Endodermal cell (in vitro differentiated cells): ENCODE measurements around the gene MYRIP. TPM values are rescaled to one million over a fixed set of nuclear protein-coding genes. Genes with fewer than 3 reads are reported as not detected.

Experiments used
- DNase-seq: peaks from one replicate; pipeline ENCODE4 v3.0.0-alpha.2; 2017
- H3K27ac ChIP-seq: 2 replicates; pipeline ENCODE4 v1.5.1; 2013; ENCODE audit warnings: mild to moderate bottlenecking, low read depth, low read length, moderate library complexity
- H3K27me3 ChIP-seq: 2 replicates; pipeline ENCODE4 v1.6.1; 2013; ENCODE audit warnings: mild to moderate bottlenecking, low read length, moderate library complexity; ENCODE audit not compliant: insufficient read depth, control insufficient read depth, poor library complexity, severe bottlenecking
- H3K36me3 ChIP-seq: 2 replicates; pipeline ENCODE4 v1.7.0; 2013; ENCODE audit warnings: mild to moderate bottlenecking, low read length, moderate library complexity; ENCODE audit not compliant: control insufficient read depth, insufficient read depth
- H3K4me1 ChIP-seq: one replicate; pipeline ENCODE4 v1.7.0; 2013; ENCODE audit warnings: low read length; ENCODE audit not compliant: control insufficient read depth, insufficient read depth
- H3K4me3 ChIP-seq: 2 replicates; pipeline ENCODE4 v1.5.1; 2013; ENCODE audit warnings: mild to moderate bottlenecking, low read length, moderate library complexity
- H3K9ac ChIP-seq: 2 replicates; pipeline ENCODE4 v1.6.1; 2013; ENCODE audit warnings: mild to moderate bottlenecking, low read length, moderate library complexity; ENCODE audit not compliant: poor library complexity, severe bottlenecking; ENCODE audit errors: extremely low read depth
- H3K9me3 ChIP-seq: 2 replicates; pipeline ENCODE4 v1.6.1; 2013; ENCODE audit warnings: mild to moderate bottlenecking, low read length, moderate library complexity; ENCODE audit not compliant: control insufficient read depth
- H3K27ac Mint-ChIP-seq: 2 replicates; pipeline ENCODE4 v1.8.0; 2020; ENCODE audit warnings: mixed read lengths
- H3K27me3 Mint-ChIP-seq: 2 replicates; pipeline ENCODE4 v1.8.0; 2021; ENCODE audit warnings: mild to moderate bottlenecking, mixed read lengths; ENCODE audit not compliant: insufficient read depth
- H3K36me3 Mint-ChIP-seq: 2 replicates; pipeline ENCODE4 v1.8.0; 2020; ENCODE audit warnings: low read depth, mixed read lengths
- H3K4me1 Mint-ChIP-seq: 2 replicates; pipeline ENCODE4 v1.8.0; 2020; ENCODE audit warnings: mixed read lengths
- H3K4me3 Mint-ChIP-seq: 2 replicates; pipeline ENCODE4 v1.8.0; 2020; ENCODE audit warnings: mild to moderate bottlenecking, moderate library complexity, mixed read lengths
- H3K9me3 Mint-ChIP-seq: 2 replicates; pipeline ENCODE4 v1.8.0; 2020; ENCODE audit warnings: mild to moderate bottlenecking, mixed read lengths
- WGBS, 2 experiments: methylation state at CpG; one replicate each; pipeline versions ENCODE4 v1.1.5 to v1.1.7; 2013; ENCODE audit warnings: missing lambda C conversion rate in 2 of 2, mixed read lengths in 1 of 2; ENCODE audit not compliant: insufficient coverage in 1 of 2, insufficient read length in 1 of 2; 5-methylcytosine and 5-hydroxymethylcytosine counted together
- total RNA-seq, 2 donors: library from RNA; stranded (reverse); fragmentation: NEBNext Ultra II Directional in 1 of 2; extraction: Animal tissue kit (Norgen Biotek cat#: 25700) in 1 of 2; gene quantifications; 2 replicates in 1 of 2; 3 replicates in 1 of 2; pipeline ENCODE4 v1.2.1, GENCODE V29; 2021
- TF ChIP-seq, protein P1 (sequence below): fragments of 200-600 bp; sonication (generic); conservative IDR thresholded peaks from 2 replicates; pipeline ENCODE4 v1.5.0; 2021; ENCODE audit warnings: antibody characterized with exemption, mild to moderate bottlenecking

The MYRIP gene
- total RNA-seq, 2 donors from 2014 or later, result 4.3 to 4.6 TPM

DNA sequence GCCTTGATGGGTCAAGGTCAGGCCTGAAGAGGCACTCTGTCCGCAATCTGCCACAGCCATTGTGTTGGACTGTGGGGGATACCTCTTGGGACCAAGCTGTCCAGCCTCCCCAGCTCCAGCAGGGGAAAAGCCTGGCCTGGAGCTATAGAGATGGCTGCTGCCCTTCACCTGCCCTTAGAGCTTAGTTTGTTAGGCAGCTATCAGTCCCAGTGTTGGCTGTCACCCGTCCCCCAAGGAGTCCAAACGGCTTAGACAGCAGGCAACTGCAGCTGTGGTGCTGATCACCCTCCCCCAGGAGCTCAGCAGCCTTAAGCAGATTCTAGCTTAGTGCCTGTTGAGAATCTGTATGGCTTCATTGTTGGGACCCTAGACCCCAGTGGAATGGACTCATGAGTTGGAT lies 180.3 kb downstream of the MYRIP start:
- TF ChIP-seq, protein P1, sequence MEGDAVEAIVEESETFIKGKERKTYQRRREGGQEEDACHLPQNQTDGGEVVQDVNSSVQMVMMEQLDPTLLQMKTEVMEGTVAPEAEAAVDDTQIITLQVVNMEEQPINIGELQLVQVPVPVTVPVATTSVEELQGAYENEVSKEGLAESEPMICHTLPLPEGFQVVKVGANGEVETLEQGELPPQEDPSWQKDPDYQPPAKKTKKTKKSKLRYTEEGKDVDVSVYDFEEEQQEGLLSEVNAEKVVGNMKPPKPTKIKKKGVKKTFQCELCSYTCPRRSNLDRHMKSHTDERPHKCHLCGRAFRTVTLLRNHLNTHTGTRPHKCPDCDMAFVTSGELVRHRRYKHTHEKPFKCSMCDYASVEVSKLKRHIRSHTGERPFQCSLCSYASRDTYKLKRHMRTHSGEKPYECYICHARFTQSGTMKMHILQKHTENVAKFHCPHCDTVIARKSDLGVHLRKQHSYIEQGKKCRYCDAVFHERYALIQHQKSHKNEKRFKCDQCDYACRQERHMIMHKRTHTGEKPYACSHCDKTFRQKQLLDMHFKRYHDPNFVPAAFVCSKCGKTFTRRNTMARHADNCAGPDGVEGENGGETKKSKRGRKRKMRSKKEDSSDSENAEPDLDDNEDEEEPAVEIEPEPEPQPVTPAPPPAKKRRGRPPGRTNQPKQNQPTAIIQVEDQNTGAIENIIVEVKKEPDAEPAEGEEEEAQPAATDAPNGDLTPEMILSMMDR, result no peak
- Mint-ChIP-seq H3K27ac (no peak overlapping the region), H3K4me1 (no peaks in the 10 kb centered on the region), H3K9me3 (peaks cover 55% of the 10 kb centered on the region), H3K4me3 (no peak overlapping the region), H3K36me3 (peaks cover 19% of the 10 kb centered on the region), H3K27me3 (peaks cover 10% of the 10 kb centered on the region)
- peak overlapping the region; percentile 1 for H3K4me3 ChIP-seq
- DNase-seq, result no peak
- 87 to 100% methylated on average over 3 of the region's 3 CpGs for WGBS, 2 experiments
- no peaks in the 10 kb centered on the region for H3K36me3 ChIP-seq
- H3K27me3 ChIP-seq, result no peaks in the 10 kb centered on the region
- peaks cover 39% of the 10 kb centered on the region for H3K9me3 ChIP-seq
- no peak overlapping the region for H3K9ac ChIP-seq
- H3K4me1 ChIP-seq, result no peaks in the 10 kb centered on the region
- no peak overlapping the region for H3K27ac ChIP-seq

DNA sequence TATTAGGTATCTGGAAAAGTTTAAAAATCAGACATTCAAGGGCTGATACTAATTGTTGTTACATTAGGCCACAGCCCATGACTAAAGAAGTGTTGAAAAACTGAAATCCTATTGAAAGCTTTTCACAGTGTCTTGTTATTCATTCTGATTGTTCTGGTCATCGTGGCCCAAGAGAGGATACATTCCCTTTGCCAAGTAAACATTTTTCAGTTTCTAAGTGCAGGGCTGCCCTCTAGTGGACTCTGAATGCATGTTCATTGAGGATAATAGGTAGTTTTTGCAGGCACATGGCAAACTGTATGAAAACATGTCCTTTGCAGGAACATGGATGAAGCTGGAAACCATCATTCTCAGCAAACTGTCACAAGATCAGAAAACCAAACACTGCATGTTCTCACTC lies 181.1 kb downstream of the MYRIP start:
- H3K9me3 ChIP-seq, result peaks cover 39% of the 10 kb centered on the region
- H3K36me3 ChIP-seq, result no peaks in the 10 kb centered on the region
- Mint-ChIP-seq H3K4me3 (no peak overlapping the region), H3K4me1 (no peaks in the 10 kb centered on the region), H3K27me3 (peaks cover 12% of the 10 kb centered on the region), H3K9me3 (peaks cover 63% of the 10 kb centered on the region), H3K36me3 (peaks cover 19% of the 10 kb centered on the region), H3K27ac (no peak overlapping the region)
- no peaks in the 10 kb centered on the region for H3K4me1 ChIP-seq
- no peak overlapping the region for H3K9ac ChIP-seq
- TF ChIP-seq, protein P1, result peak; percentile 80
- H3K4me3 ChIP-seq, result peak overlapping the region; percentile 1
- DNase-seq, result peak; percentile 82
- no peaks in the 10 kb centered on the region for H3K27me3 ChIP-seq
- no peak overlapping the region for H3K27ac ChIP-seq
- WGBS, 2 experiments, result 50 to 74% methylated on average over 1 of the region's 1 CpG

DNA sequence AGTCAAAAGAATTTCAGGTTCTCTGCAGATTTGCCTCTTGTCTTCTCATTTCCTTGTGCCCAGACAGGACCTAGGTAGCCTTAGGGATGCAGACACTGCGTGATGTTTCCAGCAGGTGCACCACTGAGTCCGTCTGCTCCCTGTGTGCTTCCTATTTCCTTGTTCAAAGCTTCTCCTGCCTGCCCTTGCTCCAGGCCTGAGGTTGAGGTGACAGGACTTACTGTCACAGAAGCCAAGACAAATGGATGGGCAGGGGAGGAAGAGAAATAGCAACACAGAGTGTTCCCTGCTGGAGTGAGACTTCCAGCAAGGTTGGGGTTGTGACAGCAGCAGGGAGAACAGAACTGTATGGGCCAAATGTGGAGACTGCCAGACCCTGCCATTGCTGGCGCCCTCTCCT lies 199.4 kb downstream of the MYRIP start:
- Histone ChIP-seq H3K36me3 (no peaks in the 10 kb centered on the region), H3K27me3 (no peaks in the 10 kb centered on the region), H3K9ac (no peak overlapping the region), H3K4me3 (no peak overlapping the region), H3K4me1 (no peaks in the 10 kb centered on the region), H3K9me3 (no peaks in the 10 kb centered on the region), H3K27ac (no peak overlapping the region)
- no peak for DNase-seq
- no peak overlapping the region for H3K27ac Mint-ChIP-seq
- 92 to 100% methylated on average over 1 to 3 of the region's 3 CpGs for WGBS, 2 experiments
- H3K27me3 Mint-ChIP-seq, result no peaks in the 10 kb centered on the region
- TF ChIP-seq, protein P1, result no peak
- H3K4me1 Mint-ChIP-seq, result no peaks in the 10 kb centered on the region
- no peaks in the 10 kb centered on the region for H3K36me3 Mint-ChIP-seq
- no peak overlapping the region for H3K4me3 Mint-ChIP-seq
- H3K9me3 Mint-ChIP-seq, result no peaks in the 10 kb centered on the region
